Astrocyte of the spinal cord (primary cell): Measurements from ENCODE around the gene SCFD2.

ENCODE experiments used
- DNase-seq: peaks from one replicate; pipeline ENCODE4 v3.0.0; 2011; ENCODE audit warnings: low read depth, low spot score
- H3K4me3 ChIP-seq: 2 replicates; pipeline ENCODE4 v1.5.1; 2011; ENCODE audit warnings: low read depth, mild to moderate bottlenecking, low read length, moderate library complexity
- in situ Hi-C: cut with HindIII; loops from 2 replicates; pipeline ENCODE4 v1.10.0; 2017; ENCODE audit warnings: low sequenced_read_pairs
- TF ChIP-seq, protein P1 (sequence below): IDR thresholded peaks from 2 replicates; pipeline ENCODE4 v1.5.1; 2012; ENCODE audit warnings: low read depth, mild to moderate bottlenecking, low read length, inconsistent platforms

Gene SCFD2

DNA sequence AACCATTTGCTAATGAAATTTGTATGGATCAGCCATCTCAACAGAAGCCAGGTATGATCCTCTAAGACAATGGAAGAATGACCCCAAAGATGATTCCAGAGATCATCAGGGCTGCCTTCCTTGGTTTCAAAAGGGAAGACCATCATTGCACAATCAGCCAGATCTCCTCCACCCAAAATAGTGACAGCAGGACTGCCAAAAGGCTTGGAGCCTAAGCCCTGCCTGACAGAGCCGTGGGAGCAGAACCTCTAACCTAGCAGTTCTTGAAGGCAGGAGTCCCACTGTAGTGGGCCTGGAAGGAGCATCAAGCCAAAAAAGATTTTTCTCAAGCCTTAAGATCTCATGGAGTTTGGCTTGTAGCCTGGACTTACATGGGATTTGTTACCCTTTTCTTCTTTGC, 277.7 kb downstream of the SCFD2 start:
- TF ChIP-seq, protein P1, sequence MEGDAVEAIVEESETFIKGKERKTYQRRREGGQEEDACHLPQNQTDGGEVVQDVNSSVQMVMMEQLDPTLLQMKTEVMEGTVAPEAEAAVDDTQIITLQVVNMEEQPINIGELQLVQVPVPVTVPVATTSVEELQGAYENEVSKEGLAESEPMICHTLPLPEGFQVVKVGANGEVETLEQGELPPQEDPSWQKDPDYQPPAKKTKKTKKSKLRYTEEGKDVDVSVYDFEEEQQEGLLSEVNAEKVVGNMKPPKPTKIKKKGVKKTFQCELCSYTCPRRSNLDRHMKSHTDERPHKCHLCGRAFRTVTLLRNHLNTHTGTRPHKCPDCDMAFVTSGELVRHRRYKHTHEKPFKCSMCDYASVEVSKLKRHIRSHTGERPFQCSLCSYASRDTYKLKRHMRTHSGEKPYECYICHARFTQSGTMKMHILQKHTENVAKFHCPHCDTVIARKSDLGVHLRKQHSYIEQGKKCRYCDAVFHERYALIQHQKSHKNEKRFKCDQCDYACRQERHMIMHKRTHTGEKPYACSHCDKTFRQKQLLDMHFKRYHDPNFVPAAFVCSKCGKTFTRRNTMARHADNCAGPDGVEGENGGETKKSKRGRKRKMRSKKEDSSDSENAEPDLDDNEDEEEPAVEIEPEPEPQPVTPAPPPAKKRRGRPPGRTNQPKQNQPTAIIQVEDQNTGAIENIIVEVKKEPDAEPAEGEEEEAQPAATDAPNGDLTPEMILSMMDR: no peak
- DNase-seq: no peak
- in situ Hi-C loops: no loop called here
- no peak overlapping the region for H3K4me3 ChIP-seq

DNA sequence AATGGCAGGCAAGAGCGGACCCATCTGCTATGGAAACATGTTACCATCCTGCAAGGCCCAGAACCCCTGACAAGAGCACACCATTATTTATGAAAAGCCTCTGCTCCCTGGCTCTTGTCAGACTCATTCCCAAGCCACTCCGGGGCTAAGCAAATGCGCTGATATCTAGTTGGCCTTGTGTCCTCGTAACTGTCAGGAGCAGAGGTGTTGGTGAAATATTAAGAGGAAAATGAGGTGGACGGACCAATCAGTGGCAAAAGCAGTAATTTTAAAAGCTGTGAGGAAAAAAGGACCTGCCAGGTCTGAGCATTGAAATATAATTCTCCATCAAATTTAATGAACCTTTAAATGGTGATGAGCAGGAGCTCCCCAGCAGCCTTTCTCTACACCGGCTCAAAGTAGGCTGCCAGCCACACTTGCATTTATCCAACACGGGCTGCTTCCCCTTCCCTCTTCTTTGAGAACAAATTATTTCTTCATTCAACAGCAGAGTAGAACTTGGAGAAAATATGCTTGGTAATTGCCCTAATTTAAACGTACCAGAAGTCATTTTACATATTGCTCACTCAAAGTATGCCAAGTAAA, 289.4 kb downstream of the SCFD2 start:
- no peak overlapping the region for H3K4me3 ChIP-seq
- DNase-seq: no peak
- TF ChIP-seq, protein P1: no peak
- in situ Hi-C loops: no loop called here

DNA sequence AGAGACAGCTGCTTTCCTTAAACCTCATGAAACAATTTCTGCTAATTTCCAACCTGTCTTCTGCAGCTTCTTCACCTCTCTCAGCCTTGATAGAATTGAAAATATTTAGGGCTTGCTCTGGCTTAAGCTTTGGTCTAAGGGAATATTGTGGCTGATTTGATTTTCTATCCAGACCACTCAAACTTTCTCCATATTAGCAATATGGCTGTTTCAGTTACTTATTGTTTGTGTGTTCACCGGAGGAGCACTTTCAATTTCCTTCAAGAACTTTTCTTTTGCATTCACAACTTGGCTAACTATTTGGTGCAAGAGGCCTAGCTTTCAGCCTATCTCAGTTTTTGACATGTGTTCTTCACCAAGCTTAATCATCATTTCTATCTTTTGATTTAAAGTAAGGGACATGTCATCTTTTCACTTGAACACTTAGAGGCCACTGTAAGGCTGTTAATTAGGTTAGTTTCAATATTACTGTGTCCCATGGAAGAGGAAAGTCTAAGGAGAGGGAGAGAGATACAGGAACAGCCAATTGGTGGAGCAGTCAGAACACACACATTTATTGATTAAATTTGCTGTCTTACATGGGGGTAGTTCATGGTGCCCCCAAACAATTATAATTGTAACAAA, 290.6 kb downstream of the SCFD2 start:
- in situ Hi-C loops: no loop called here
- TF ChIP-seq, protein P1: no peak
- H3K4me3 ChIP-seq: no peak overlapping the region
- no peak for DNase-seq

DNA sequence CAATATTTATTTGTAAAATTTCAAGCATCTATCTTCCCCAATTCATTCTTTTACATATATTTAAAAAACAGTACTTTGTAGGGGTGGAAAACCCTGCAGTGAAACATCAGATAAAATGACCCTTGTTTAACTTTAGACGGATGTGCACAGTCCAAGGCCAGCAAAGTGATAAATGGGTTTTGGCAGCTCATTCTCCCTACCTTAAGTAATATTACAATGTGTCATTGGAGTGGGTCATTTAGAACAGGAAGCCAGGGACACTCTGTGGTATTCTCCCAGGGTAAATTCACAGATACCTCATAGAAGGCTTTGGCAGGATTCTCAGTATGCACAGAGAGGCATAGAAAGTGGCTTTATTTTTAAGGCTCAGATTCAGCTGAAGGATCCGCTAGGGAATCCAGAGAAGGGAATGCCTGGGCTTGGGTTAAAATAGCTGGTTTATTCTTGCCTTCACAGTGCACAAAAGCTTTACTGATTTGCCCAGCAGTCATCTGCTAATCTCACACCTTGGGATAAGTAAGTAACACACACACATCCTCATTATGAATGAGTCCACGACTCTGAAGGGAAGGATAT, 297.0 kb downstream of the SCFD2 start:
- in situ Hi-C loops: no loop called here
- H3K4me3 ChIP-seq: no peak overlapping the region
- DNase-seq: peak; percentile 46
- TF ChIP-seq, protein P1: no peak

DNA sequence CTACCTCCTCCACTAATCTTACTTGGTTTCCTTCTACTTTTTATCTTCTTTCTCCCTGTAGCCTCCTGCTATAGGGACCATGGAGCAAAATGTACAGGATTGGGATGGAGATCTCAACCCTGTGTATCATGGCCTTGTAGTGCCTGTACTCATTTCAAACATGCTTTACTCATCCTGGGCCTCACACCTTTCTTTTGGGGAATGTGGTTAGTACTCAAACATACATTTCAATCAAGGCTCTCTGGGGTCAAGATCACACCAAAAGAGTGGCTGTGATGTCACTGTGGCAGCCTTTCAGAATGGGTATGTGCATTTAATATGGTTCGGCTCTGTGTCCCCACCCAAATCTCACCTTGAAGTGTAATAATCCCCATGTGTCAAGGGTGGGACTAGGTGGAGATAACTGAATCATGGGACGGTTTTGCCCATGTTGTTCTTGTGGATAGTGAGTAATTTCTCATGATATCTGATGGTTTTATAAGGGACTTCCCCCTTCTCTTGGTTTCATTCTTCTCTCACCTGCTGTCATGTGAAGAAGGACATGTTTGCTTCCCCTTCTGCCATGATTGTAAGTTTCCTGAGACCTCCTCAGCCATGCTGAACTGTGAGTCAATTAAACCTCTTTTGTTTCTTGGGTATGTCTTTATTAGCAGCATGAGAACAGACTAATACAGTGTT, 298.6 kb downstream of the SCFD2 start:
- TF ChIP-seq, protein P1: no peak
- in situ Hi-C loops: no loop called here
- H3K4me3 ChIP-seq: no peak overlapping the region
- DNase-seq: no peak

DNA sequence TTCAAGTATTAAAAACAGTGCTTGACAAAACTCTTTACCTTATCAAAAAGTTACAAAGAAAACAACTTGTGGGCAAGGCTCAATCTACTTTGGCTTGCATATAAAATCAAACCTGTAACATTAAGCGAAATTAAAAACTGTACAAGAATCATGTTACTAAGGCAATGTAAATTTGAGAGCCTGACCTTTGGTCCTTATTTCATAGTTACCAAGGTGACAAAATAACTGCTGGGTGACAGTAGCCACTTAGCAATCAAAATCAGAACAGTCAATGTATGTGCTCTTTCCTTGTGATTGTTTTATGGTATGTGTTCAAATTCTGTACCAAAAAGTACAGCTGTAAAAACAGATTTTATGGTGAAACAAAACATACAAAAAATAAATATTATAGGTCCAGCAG, 299.7 kb downstream of the SCFD2 start:
- H3K4me3 ChIP-seq: no peak overlapping the region
- in situ Hi-C loops: no loop called here
- no peak for DNase-seq
- TF ChIP-seq, protein P1: no peak
